SH-SY5Y (cell line): ENCODE results near the gene TRIM36.

ENCODE experiments used
- GATA2 ChIP-seq: IDR thresholded peaks from 2 replicates; pipeline ENCODE4 v1.6.1; 2011; ENCODE audit warnings: mild to moderate bottlenecking, low read depth, low read length
- GATA3 ChIP-seq: IDR thresholded peaks from 2 replicates; pipeline ENCODE4 v1.6.1; 2011; ENCODE audit warnings: low read depth, mild to moderate bottlenecking, low read length, moderate library complexity

DNA sequence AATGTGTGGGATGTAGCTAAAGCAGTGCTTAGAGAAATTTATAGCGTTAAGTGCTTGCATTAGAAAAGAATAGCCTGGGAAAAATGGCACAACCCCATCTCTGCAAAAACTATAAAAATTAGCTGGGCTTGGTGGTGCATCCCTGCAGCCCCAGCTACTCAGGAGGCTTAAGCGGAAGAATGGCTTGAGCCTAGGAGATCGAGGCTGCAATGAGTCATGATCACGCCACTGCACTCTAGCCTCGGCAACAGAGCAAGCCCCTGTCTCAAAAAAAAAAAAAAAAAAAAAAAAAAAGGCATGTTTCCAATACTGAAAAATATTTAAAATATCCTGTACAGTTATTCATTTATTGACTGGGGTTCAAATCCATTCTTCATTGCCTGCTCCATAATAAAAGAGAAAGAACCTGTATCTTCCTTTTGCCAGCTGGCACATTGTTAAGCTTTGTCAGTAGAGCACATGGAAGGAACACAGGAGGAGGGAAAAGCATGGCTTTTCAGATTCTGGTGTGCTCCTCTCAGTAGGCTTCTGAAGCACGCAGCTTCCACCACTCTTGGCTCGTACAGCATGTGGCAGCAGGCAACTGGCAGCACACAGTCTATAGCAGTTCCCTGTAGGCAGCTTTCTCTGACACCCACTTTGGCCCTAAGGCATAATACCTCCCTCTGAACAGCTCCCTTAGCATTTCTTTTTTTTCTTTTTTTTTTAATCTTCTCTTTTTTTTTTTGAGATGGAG is 73.5 kb downstream of the TRIM36 start:
- TF ChIP-seq GATA3 (no peak), GATA2 (no peak)
